Upper lobe of right lung (tissue), 1 donor: ENCODE measurements around the gene LRMDA. TPM values are rescaled to one million over a fixed set of nuclear protein-coding genes. Genes with fewer than 3 reads are reported as not detected.

ENCODE experiments used
- ATAC-seq: fragments of 200-7000 bp; cut with Tn5 transposase; one replicate; pipeline ENCODE4 v1.9.1; 2020; ENCODE audit warnings: mild to moderate bottlenecking, moderate library complexity
- DNase-seq: peaks from one replicate; pipeline ENCODE4 v3.0.0-alpha.2; 2020
- H3K27ac ChIP-seq: fragments of 200-600 bp; one replicate; pipeline ENCODE4 v1.8.0; 2022
- H3K27me3 ChIP-seq: fragments of 200-600 bp; one replicate; pipeline ENCODE4 v1.8.0; 2022; ENCODE audit warnings: mild to moderate bottlenecking
- H3K36me3 ChIP-seq: fragments of 200-600 bp; one replicate; pipeline ENCODE4 v1.8.0; 2022
- H3K4me1 ChIP-seq: fragments of 200-600 bp; one replicate; pipeline ENCODE4 v1.8.0; 2022
- H3K4me3 ChIP-seq: fragments of 200-600 bp; one replicate; pipeline ENCODE4 v1.8.0; 2022; ENCODE audit warnings: mild to moderate bottlenecking
- H3K9me3 ChIP-seq: fragments of 200-600 bp; one replicate; pipeline ENCODE4 v1.8.0; 2022
- intact Hi-C: fragments of 100-400 bp; cut with DNase I; formaldehyde crosslinking; loops from one replicate; pipeline ENCODE4 v1.11.0; 2022
- total RNA-seq: library from RNA; stranded (reverse); fragmentation: NEBNext Ultra II Directional; extraction: Animal tissue kit (Norgen Biotek cat#: 25700); gene quantifications from one replicate; pipeline ENCODE4 v1.2.1, GENCODE V29; 2021
- TF ChIP-seq, protein P1 (sequence below): fragments of 200-600 bp; IDR thresholded peaks from one replicate; pipeline ENCODE4 v1.8.0; 2022; ENCODE audit warnings: antibody characterized with exemption
- donor health status: DM: no; HTN: yes; CAD: no; lungs with severe emphysema.

Gene LRMDA
- total RNA-seq, 1 donor from 2014 or later: 20.0 TPM

- ATAC-seq (no peak), DNase-seq (no peak)
- H3K9me3 ChIP-seq: no peaks in the 10 kb centered on the region
- no peaks in the 10 kb centered on the region for H3K27me3 ChIP-seq
- H3K4me1 ChIP-seq: no peaks in the 10 kb centered on the region
- H3K27ac ChIP-seq: no peak overlapping the region
- TF ChIP-seq, protein P1, sequence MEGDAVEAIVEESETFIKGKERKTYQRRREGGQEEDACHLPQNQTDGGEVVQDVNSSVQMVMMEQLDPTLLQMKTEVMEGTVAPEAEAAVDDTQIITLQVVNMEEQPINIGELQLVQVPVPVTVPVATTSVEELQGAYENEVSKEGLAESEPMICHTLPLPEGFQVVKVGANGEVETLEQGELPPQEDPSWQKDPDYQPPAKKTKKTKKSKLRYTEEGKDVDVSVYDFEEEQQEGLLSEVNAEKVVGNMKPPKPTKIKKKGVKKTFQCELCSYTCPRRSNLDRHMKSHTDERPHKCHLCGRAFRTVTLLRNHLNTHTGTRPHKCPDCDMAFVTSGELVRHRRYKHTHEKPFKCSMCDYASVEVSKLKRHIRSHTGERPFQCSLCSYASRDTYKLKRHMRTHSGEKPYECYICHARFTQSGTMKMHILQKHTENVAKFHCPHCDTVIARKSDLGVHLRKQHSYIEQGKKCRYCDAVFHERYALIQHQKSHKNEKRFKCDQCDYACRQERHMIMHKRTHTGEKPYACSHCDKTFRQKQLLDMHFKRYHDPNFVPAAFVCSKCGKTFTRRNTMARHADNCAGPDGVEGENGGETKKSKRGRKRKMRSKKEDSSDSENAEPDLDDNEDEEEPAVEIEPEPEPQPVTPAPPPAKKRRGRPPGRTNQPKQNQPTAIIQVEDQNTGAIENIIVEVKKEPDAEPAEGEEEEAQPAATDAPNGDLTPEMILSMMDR: no peak
- no peak overlapping the region for H3K4me3 ChIP-seq
- no peaks in the 10 kb centered on the region for H3K36me3 ChIP-seq
- intact Hi-C loops: no loop called here
Observed at GRCh38 chr10:76074659-76075058, 643.2 kb downstream of the LRMDA start.

- H3K27ac ChIP-seq: no peak overlapping the region
- TF ChIP-seq, protein P1: no peak
- no peak for ATAC-seq
- no peak for DNase-seq
- no peaks in the 10 kb centered on the region for H3K4me1 ChIP-seq
- intact Hi-C loops: no loop called here
- no peaks in the 10 kb centered on the region for H3K9me3 ChIP-seq
- H3K27me3 ChIP-seq: no peaks in the 10 kb centered on the region
- no peak overlapping the region for H3K4me3 ChIP-seq
- no peaks in the 10 kb centered on the region for H3K36me3 ChIP-seq
Observed at GRCh38 chr10:76080451-76080850, 649.0 kb downstream of the LRMDA start.

- no peak for ATAC-seq
- no peak for DNase-seq
- Histone ChIP-seq H3K27ac (no peak overlapping the region), H3K27me3 (no peaks in the 10 kb centered on the region), H3K4me1 (no peaks in the 10 kb centered on the region), H3K9me3 (no peaks in the 10 kb centered on the region), H3K36me3 (no peaks in the 10 kb centered on the region), H3K4me3 (no peak overlapping the region)
- TF ChIP-seq, protein P1: no peak
- intact Hi-C loops: no loop called here
Observed at GRCh38 chr10:76080991-76081390, 649.6 kb downstream of the LRMDA start.

GRCh38 chr10:76082232-76082631, 650.8 kb downstream of the LRMDA start:
- TF ChIP-seq, protein P1: no peak
- ATAC-seq: no peak
- Histone ChIP-seq H3K9me3 (no peaks in the 10 kb centered on the region), H3K4me3 (no peak overlapping the region), H3K27ac (no peak overlapping the region), H3K27me3 (no peaks in the 10 kb centered on the region), H3K4me1 (peaks cover 4% of the 10 kb centered on the region), H3K36me3 (no peaks in the 10 kb centered on the region)
- DNase-seq: no peak
- intact Hi-C loops: no loop called here

DNA sequence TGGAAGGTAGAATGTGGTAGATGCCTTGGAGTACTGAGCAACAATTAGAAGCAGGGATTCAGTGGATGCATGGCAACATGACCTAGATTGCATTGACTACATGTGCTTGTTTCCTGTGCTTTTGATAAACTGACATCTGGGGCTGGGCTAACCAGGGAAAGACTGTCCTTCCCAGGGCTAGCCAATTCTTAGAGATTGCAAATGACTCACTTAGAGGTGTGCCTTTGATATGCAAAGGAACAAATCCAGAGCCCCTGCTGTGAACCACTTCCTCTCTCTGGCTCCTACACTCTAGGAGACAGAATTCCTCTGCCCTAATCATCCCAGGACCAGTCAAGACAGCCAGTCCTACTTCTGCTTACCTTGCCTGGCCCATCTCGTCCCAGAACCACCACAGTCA, 651.5 kb downstream of the LRMDA start:
- Histone ChIP-seq H3K27me3 (no peaks in the 10 kb centered on the region), H3K4me3 (no peak overlapping the region), H3K27ac (no peak overlapping the region), H3K4me1 (peaks cover 4% of the 10 kb centered on the region), H3K9me3 (no peaks in the 10 kb centered on the region), H3K36me3 (no peaks in the 10 kb centered on the region)
- TF ChIP-seq, protein P1: no peak
- ATAC-seq (no peak), DNase-seq (no peak)
- intact Hi-C loops: no loop called here
